GM21576 (cell line): ENCODE results near the gene SNCB.

Source experiments
- ATAC-seq: cut with Tn5 transposase; IDR thresholded peaks from one replicate; pipeline ENCODE4 v1.9.1; 2021; ENCODE audit warnings: mild to moderate bottlenecking, moderate library complexity; ENCODE audit not compliant: unreplicated experiment

SNCB gene

DNA sequence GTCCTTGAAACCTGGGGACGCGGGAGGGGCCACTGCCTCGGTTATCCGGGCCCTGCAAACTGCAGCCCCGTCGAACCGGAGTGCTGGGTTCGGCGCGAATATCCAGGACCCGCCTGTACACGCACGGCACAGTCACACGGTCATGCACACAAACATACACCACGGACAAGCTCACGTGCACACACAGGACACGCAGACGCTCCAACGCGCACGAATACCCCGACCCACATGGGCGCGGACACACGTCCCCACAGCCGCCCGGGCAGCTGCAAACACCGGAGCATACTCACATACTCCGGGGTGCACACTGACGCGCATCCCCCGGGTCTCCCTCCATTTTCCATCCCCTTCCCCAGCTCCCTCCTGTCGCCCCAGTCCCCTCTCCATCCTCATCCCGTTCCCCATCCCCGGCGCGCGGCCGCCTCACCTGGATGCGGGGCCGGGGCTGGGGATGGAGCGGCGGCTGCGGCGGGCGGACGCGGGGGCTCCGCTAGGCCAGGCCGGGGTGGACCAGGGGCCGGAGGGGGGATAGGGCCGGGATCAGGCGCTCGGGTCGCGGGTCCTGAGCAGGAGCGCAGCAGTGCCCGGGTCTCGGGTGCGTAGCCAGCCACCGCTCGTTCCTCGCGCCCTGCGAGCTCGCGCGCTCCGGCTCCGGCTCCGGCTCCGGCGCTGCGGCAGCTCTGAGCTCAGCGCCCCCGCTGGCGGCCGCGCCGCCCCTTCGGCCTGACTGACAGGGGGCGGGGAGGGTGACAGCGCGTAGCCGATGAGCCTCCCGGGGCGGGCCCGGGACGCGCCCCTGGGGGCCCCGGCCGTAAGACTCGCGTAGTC lies at the start of gene SNCB, which contains the start of gene EIF4E1B:
Gene SNCB (minus strand): TSS at position 682 of the 828 bp plus-strand sequence. CDS start 880 bp downstream, outside the sequence.
Gene EIF4E1B (plus strand): TSS at position 823 of the 828 bp plus-strand sequence. CDS start 12,113 bp downstream, outside the sequence.
- no peak for ATAC-seq

DNA sequence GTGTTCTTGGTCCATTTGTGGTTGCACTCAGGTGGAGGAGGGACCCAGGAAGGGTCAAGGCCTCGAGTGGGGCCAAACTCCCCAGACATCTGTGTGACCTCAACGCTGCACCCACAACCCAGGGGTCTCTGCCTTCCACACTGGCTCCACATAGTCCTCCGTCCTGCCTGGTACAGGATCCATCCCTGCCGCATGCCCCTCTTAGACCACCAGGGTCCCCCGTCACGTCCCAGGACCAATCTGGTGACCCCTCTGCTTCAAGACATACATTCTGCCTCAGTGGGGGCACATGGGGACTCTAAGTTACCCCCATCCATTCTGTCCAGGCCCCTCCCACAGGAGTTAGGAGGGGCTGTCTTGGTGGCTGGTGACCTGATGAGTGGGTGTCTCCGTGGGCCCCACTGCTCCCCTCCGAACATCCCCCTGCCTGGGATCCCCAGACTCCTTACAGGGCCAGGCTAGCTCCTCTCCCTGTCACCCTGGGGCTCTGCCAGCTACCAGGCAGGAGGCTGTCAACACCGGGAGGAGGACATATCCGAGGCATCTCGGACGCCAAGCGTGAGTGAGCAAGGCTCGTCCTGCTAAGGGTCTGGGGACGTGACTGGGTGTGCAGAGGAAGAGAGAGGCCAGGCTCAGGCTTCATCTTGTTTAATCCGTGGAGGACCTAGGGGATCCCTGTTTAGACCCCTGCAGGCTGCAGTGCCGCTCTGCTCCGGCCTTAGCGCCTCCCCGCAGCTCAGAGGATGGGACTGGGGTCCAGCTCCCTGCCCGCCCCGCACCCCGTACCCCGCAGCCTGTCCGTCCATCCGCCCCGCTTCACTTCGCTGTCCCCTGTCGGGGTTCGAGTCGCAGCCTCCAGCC lies 49.3 kb upstream of the SNCB start:
- ATAC-seq: no peak

- no peak for ATAC-seq
Measured at GRCh38 chr5:176678584-176678983, 48.2 kb upstream of the SNCB start.

GRCh38 chr5:176677209-176677939 lies 47.0 kb upstream of the SNCB start:
- no peak for ATAC-seq

- ATAC-seq: peak; percentile 47
Measured at GRCh38 chr5:176676361-176676824, 46.1 kb upstream of the SNCB start.

- ATAC-seq: no peak
Measured at GRCh38 chr5:176675676-176676360, 45.5 kb upstream of the SNCB start.

GRCh38 chr5:176674799-176675198 lies 44.5 kb upstream of the SNCB start:
- ATAC-seq: no peak

DNA sequence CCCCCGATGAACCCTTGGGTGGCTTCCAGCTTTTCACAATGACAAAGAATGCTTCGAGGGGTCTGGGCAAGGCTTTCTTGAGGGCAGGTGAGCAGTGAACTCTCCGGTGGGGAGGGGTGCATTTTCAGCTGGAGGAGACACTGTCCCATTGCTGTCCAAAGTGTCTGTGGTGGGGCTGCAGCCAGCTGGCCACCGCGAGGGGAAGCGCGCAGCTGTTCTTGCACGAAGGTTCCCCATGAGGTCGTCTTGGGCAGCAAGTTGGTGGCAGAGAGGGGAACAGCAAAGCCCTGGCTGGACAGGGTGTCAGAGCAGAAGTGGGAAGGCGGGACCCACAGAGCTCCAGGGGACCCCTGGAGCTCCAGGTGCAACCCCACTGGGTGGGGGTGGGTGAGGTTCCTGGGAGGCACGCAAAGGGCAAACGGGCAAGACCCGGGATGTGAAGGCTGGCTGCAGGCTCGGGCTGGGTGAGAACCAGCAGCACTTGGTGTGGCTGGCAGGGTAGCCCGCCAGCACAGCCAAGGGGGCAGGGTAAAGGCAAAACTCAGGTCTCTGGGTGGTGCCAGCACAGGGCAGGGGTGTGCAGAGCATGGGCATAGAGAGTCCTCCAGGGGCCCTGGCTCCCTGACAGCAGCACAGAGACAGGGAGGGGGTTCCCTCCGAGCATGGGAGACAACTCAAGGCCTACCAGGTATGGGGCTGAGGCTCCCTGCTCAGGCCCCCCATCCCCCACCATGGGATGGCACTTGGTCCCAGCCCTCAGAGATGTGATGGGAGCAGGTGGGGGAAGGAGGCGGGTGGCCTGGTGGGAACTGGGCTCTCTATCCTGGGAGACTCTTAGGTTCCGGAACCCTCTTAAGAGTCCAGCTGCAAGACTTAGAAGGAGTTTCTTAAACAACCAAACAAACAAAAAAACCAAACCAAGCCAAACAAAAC lies 43.6 kb upstream of the SNCB start:
- no peak for ATAC-seq

DNA sequence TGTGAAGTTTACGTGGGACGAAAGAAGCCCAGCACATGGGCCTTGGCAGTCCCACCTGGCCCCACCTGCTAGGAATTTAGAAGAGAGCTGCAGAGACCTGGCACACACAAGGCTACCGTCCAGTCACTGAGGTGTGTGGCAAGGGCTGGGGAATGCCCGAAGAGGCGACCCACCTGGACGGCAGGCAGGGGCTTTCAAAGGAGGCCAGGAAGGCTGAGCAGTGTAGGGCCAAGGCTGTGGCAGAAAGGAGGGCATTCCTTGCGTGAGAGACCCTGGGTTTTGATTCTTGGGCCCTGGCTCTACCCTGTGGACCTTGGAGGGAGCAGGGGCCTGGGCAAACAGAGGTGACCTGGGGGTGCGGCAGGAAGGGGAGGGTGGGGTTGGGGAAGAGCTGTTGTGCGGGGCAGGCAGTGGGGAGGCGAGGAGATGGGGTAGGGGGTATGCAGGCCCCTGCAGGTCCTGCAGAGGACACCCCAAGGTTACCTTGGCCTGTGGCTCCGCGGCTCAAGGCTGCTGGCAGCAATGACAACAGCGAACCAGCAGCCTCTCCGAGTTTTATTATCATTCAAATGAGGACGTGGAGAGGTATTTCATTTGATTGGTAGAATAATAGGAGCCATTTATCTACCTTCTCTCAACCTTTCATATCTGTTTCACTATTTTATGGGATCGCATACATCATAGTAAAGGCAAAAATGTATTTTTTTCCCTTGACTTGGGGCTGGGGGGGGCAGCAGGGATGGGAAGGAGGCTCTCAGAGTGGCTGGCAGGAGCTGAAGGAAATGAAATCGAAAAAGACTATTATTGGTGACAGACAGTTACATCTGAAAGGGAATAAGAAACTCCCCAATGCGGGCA lies 41.8 kb upstream of the SNCB start:
- ATAC-seq: no peak

GRCh38 chr5:176671399-176671798 lies 41.1 kb upstream of the SNCB start:
- no peak for ATAC-seq

- ATAC-seq: no peak
Measured at GRCh38 chr5:176670449-176670848, 40.1 kb upstream of the SNCB start.

DNA sequence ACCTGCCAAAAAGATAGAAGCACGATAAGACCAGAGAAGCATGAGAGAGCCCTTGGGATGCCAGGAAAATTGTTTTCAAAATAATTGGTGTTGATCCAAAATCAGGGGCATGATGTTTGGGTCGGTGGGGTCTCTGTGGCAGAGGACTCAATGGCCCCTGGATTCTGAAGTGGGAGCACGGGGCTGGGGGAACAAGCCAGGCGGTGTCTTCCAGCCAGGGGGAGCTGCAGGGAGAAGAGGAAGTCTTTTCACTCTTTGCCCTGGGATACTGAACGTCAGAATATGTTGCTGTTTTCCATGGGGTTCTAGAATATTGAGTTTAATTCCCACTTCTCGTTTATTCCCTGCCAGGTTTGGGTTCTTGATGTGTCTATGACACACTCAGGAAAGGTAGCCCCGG lies 37.3 kb upstream of the SNCB start:
- ATAC-seq: no peak

DNA sequence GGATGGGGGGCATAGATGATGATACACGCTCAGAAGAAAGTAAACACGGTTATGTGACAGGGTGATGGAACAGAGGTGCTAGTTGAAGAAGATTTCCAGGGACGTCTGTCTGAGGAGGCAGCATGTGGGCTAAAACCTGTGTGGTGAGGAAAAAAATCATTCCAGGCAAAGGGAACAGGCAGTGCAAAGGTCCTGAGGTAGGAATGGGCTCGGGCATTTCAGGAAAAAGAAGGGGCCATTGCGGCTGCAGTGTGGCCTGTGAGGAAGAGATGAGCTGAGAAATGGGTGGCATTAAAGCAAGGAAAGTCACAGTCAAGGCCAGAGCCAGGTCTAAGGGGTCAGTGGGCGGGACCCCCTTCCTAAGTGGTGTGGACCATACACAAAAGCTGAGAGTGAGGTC lies 35.2 kb upstream of the SNCB start:
- no peak for ATAC-seq

- no peak for ATAC-seq
Measured at GRCh38 chr5:176664886-176665285, 34.6 kb upstream of the SNCB start.

GRCh38 chr5:176664479-176664878 lies 34.1 kb upstream of the SNCB start:
- no peak for ATAC-seq

- ATAC-seq: no peak
Measured at GRCh38 chr5:176663566-176663965, 33.2 kb upstream of the SNCB start.

GRCh38 chr5:176662371-176663333 lies 32.3 kb upstream of the SNCB start:
- no peak for ATAC-seq
